ENCODE results near the gene CSN3.

CSN3 gene

DNA sequence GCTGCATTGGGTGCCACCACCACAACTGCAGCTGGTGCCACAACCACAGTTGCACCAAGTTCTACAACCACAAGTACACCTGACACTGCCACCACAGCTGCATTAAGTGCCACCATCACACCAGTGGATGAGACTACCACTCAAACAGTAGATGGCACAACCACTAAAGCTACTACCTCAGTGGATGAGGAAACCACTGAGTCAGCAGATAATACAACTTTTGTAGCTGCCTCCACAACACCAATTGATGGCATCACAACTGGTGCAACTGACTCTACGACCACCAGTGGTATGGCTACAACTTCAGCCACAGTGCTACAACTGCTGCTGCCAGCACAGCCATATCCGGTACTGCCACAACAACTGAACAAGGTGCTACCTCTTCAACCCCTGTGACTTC lies 57.2 kb downstream of the CSN3 start:
- DNase-seq (ENCODE audit: insufficient read length) (no peak), FAIRE-seq (no peak)
- TF ChIP-seq POLR2A (IDR thresholded peaks at IDR 0.05; ENCODE audit: low read depth, low read length) (no peak), POLR2AphosphoS5 (IDR thresholded peaks at IDR 0.05; ENCODE audit: low read depth, low read length) (no peak), TAF1 (IDR thresholded peaks at IDR 0.05; ENCODE audit: borderline replicate concordance, low read depth, low read length) (no peak)

DNA sequence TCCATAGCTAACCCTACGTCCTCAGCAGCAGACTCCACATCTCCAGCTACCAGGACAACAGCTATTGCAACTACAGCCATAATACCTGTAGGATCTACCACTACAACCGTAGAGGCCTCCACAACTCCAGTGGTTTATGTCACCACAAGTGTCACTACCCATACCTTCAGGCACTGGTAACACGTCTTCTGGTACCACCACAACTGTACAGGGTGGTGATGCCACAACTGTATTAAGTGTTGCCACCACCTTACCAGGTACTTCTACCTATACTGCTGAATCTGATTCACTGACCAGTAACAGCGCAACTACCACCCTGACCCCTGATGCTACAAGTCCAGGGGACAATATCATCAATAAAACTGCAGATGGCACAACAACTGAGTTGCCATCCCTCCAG lies 57.8 kb downstream of the CSN3 start:
- no peak for DNase-seq (ENCODE audit: insufficient read length)
- no peak for TF ChIP-seq TAF1 (IDR thresholded peaks at IDR 0.05; ENCODE audit: borderline replicate concordance, low read depth, low read length)
- TF ChIP-seq POLR2A (IDR thresholded peaks at IDR 0.05; ENCODE audit: low read depth, low read length): no peak
- no peak for TF ChIP-seq POLR2AphosphoS5 (IDR thresholded peaks at IDR 0.05; ENCODE audit: low read depth, low read length)
- no peak for FAIRE-seq

Measured in GM12892 (cell line).